HepG2 (cell line): ENCODE results near the gene ACAT1. TPM values are rescaled to one million over a fixed set of nuclear protein-coding genes. Genes with fewer than 3 reads are reported as not detected.

ENCODE experiments used
- ATAC-seq: fragments of 200-7000 bp; cut with Tn5 transposase; 3 replicates; pipeline ENCODE4 v1.9.1; 2020; ENCODE audit warnings: mild to moderate bottlenecking, moderate library complexity
- BruUV-seq: library from RNA; stranded (reverse); fragments of 400-500 nt; replicated peaks from 2 replicates; lab custom pipeline; 2021; lab: Mats Ljungman, UMichigan
- CTCF ChIA-PET: fragments of 300-600 bp; formaldehyde crosslinking; extraction: SDS; loops from one replicate; lab custom pipeline; 2021; ENCODE audit warnings: low total read pairs, inconsistent platforms, low intra/inter-chr PET ratio; lab: Yijun Ruan, JAX
- POLR2A ChIA-PET: fragments of 350-600 bp; sonication (Branson Sonifier 250); formaldehyde crosslinking; loops from one replicate; lab custom pipeline; 2020; ENCODE audit warnings: antibody characterized with exemption, inconsistent platforms; lab: Yijun Ruan, JAX
- DNase-seq: peaks from one replicate; pipeline ENCODE4 v3.0.0-alpha.2; 2015; ENCODE audit warnings: low spot score
- FAIRE-seq: peaks from 3 replicates; lab custom pipeline; 2011; peaks lifted over from hg19 to GRCh38; lab: Jason Lieb, UNC
- H2AFZ ChIP-seq: one replicate; pipeline ENCODE4 v1.6.1; 2011; ENCODE audit warnings: low read length, inconsistent platforms
- H3K27ac ChIP-seq: fragments of 300-600 bp; 3 replicates; pipeline ENCODE4 v1.8.0; 2011; ENCODE audit warnings: mixed run types, mild to moderate bottlenecking, mixed read lengths, low read length, inconsistent platforms; ENCODE audit not compliant: insufficient read depth; ENCODE audit errors: extremely low read length
- H3K27me3 ChIP-seq, 2 experiments: fragments of 200-600 bp in 1 of 2; 2 replicates in 1 of 2; 3 replicates in 1 of 2; pipeline versions ENCODE4 v1.6.0 to v1.8.0; 2011; ENCODE audit warnings: low read length in 2 of 2, mild to moderate bottlenecking in 2 of 2, moderate library complexity in 2 of 2, inconsistent platforms in 1 of 2; ENCODE audit not compliant: insufficient read depth in 2 of 2, control insufficient read depth in 1 of 2
- H3K36me3 ChIP-seq, 2 experiments: fragments of 200-600 bp in 1 of 2; replicated peaks in 1 of 2; 2 replicates in 1 of 2; 3 replicates in 1 of 2; pipeline versions ENCODE4 v1.5.1 to v1.8.0; 2011; ENCODE audit warnings: low read length in 2 of 2, inconsistent platforms in 1 of 2; ENCODE audit not compliant: insufficient read depth in 2 of 2, control insufficient read depth in 1 of 2
- H3K4me1 ChIP-seq: 2 replicates; pipeline ENCODE4 v1.5.1; 2012; ENCODE audit warnings: low read length, inconsistent platforms; ENCODE audit not compliant: insufficient read depth
- H3K4me2 ChIP-seq: 2 replicates; pipeline ENCODE4 v1.6.0; 2011; ENCODE audit warnings: low read depth, low read length, inconsistent platforms
- H3K4me3 ChIP-seq, 3 experiments: fragments of 200-600 bp in 1 of 3; sonication (generic), shearing (Covaris generic) in 1 of 3; replicated peaks in 1 of 3; 2 replicates each; pipeline ENCODE4 v1.5.1; 2011 to 2016; ENCODE audit warnings: low read length in 3 of 3, inconsistent platforms in 2 of 3, low read depth in 2 of 3, mild to moderate bottlenecking in 2 of 3, control low read depth in 1 of 3, mixed read lengths in 1 of 3; ENCODE audit not compliant: insufficient read depth in 1 of 3
- H3K79me2 ChIP-seq: one replicate; pipeline ENCODE4 v1.6.1; 2011; ENCODE audit warnings: low read length, inconsistent platforms; ENCODE audit not compliant: insufficient read depth
- H3K9ac ChIP-seq: 2 replicates; pipeline ENCODE4 v1.6.0; 2011; ENCODE audit warnings: mild to moderate bottlenecking, low read depth, low read length, inconsistent platforms; ENCODE audit not compliant: insufficient read depth
- H3K9me3 ChIP-seq: 2 replicates; pipeline ENCODE4 v1.5.1; 2012; ENCODE audit warnings: mild to moderate bottlenecking, low read length
- H4K20me1 ChIP-seq: 2 replicates; pipeline ENCODE4 v1.6.0; 2011; ENCODE audit warnings: inconsistent platforms, mild to moderate bottlenecking, low read length, moderate library complexity; ENCODE audit not compliant: insufficient read depth
- ATAD3A ChIP-seq: sonication (generic); formaldehyde crosslinking; IDR thresholded peaks from 2 replicates; pipeline ENCODE4 v1.4.0; 2020; ENCODE audit warnings: missing genetic modification reagents
- EP300 ChIP-seq, 3 experiments: sonication (generic) in 1 of 3; formaldehyde crosslinking in 1 of 3; IDR thresholded peaks; 2 replicates each; pipeline versions ENCODE4 v1.5.1 to v1.6.1; 2011 to 2020; ENCODE audit warnings: low read depth in 2 of 3, low read length in 2 of 3, borderline replicate concordance in 1 of 3, improper control_type of control experiment in 1 of 3, mild to moderate bottlenecking in 1 of 3, missing genetic modification reagents in 1 of 3, moderate library complexity in 1 of 3
- FOSL2 ChIP-seq: sonication (generic); formaldehyde crosslinking; IDR thresholded peaks from 2 replicates; pipeline ENCODE4 v1.4.0; 2020; ENCODE audit warnings: missing genetic modification reagents
- MEIS1 ChIP-seq: sonication (generic); formaldehyde crosslinking; IDR thresholded peaks from 2 replicates; pipeline ENCODE4 v1.9.0; 2021; ENCODE audit warnings: mild to moderate bottlenecking, missing genetic modification reagents, moderate library complexity, borderline replicate concordance
- ZNF367 ChIP-seq: sonication (generic); formaldehyde crosslinking; IDR thresholded peaks from 2 replicates; pipeline ENCODE4 v1.4.0; 2020; ENCODE audit warnings: missing genetic modification reagents, borderline replicate concordance
- WGBS: methylation state at CpG from one replicate; pipeline ENCODE4 v1.1.6; 2017; ENCODE audit warnings: low lambda C conversion rate; 5-methylcytosine and 5-hydroxymethylcytosine counted together
- in situ Hi-C: cut with HindIII; loops from 2 replicates; pipeline ENCODE4 v1.10.0; 2017; ENCODE audit warnings: low pct_unique_long_range_greater_than_20kb; ENCODE audit not compliant: extremely low pct_ligation_motif_present
- intact Hi-C: fragments of 100-400 bp; cut with micrococcal nuclease; formaldehyde crosslinking; loops from one replicate; pipeline ENCODE4 v1.10.0; 2022; ENCODE audit not compliant: unreplicated experiment
- polyA plus RNA-seq, 8 experiments: library from polyadenylated mRNA; depleted of rRNA in 3 of 8; stranded (reverse) in 7 of 8; unstranded in 1 of 8; fragments of >200 nt; fragmentation: Illumina TruSeq in 4 of 8; extraction: Trizol in 4 of 8; gene quantifications; 2 replicates each; pipeline versions ENCODE4 v1.2.1 to v1.2.3, GENCODE V29; 2011 to 2016; ENCODE audit warnings: low read depth in 4 of 8, missing spikeins in 1 of 8, mixed read lengths in 1 of 8; ENCODE audit not compliant: insufficient read depth in 1 of 8
- total RNA-seq, 5 experiments: library from RNA; depleted of rRNA; stranded (reverse); fragments of >200 nt; fragmentation: Illumina TruSeq; extraction: Trizol; gene quantifications; 2 replicates each; pipeline ENCODE4 v1.2.3, GENCODE V29; 2016; ENCODE audit warnings: low read depth in 1 of 5
- TF ChIP-seq, protein P1 (sequence below): sonication (generic); formaldehyde crosslinking; IDR thresholded peaks from 2 replicates; pipeline ENCODE4 v1.4.0; 2020; ENCODE audit warnings: missing genetic modification reagents

The ACAT1 gene
- total and polyA plus RNA-seq, 2 of the 13 experiments (the other 11 are each of a cell fraction or from before 2014, with no cell fraction given) = 103 to 165 TPM

DNA sequence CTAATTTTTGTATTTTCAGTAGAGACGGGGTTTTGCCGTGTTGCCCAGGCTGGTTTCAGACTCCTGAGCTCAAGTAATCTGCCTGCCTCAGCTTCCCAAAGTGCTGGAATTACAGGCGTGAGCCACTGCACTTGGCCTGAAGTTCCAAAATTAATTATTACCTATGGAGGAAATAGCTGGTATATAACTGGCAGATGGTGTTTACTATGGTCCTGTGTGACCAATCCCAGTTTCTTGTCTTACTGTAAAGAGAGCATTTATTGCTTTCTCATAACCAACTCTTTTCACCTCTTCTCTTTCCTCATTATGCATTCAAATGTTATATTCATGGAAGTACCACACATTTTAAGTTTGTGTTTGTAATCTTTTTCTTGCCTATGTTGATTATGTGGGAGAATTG, 24.2 kb upstream of the ACAT1 start:
- ATAC-seq (no peak), FAIRE-seq (no peak), DNase-seq (no peak)
- peaks cover 12 to 39% of the 10 kb centered on the region in 2 experiments; a peak in 4 of 5 replicates for H3K36me3 ChIP-seq
- no peaks in the 10 kb centered on the region for H3K9me3 ChIP-seq
- TF ChIP-seq MEIS1 (CRISPR knock-in tag) (no peak), ZNF367 (no peak), ATAD3A (CRISPR knock-in tag) (no peak), EP300 (IDR thresholded peaks at IDR 0.05; ENCODE audit: low read depth in 2 of 2, low read length in 2 of 2) (no peak), EP300 (CRISPR knock-in tag; IDR thresholded peaks at IDR 0.05; ENCODE audit: borderline replicate concordance) (no peak), FOSL2 (CRISPR knock-in tag) (no peak)
- TF ChIP-seq, protein P1, sequence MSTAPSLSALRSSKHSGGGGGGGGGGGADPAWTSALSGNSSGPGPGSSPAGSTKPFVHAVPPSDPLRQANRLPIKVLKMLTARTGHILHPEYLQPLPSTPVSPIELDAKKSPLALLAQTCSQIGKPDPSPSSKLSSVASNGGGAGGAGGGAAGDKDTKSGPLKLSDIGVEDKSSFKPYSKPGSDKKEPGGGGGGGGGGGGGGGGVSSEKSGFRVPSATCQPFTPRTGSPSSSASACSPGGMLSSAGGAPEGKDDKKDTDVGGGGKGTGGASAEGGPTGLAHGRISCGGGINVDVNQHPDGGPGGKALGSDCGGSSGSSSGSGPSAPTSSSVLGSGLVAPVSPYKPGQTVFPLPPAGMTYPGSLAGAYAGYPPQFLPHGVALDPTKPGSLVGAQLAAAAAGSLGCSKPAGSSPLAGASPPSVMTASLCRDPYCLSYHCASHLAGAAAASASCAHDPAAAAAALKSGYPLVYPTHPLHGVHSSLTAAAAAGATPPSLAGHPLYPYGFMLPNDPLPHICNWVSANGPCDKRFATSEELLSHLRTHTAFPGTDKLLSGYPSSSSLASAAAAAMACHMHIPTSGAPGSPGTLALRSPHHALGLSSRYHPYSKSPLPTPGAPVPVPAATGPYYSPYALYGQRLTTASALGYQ = no peak
- no TSS peak for BruUV-seq
- no peak overlapping the region for H3K9ac ChIP-seq
- no peaks in the 10 kb centered on the region for H4K20me1 ChIP-seq
- H3K4me2 ChIP-seq = no peak overlapping the region
- no peaks in the 10 kb centered on the region for H3K27me3 ChIP-seq
- no peaks in the 10 kb centered on the region for H3K4me1 ChIP-seq
- no peak overlapping the region for H3K4me3 ChIP-seq
- no peaks in the 10 kb centered on the region for H3K79me2 ChIP-seq
- in situ Hi-C loops (no loop called here), intact Hi-C loops (no loop called here)
- H2AFZ ChIP-seq = no peak overlapping the region
- ChIA-PET CTCF (no interaction called here), POLR2A (no interaction called here)
- WGBS = 100% methylated on average over 2 of the region's 3 CpGs
- H3K27ac ChIP-seq = no peak overlapping the region
